Astrocyte of the cerebellum (primary cell): ENCODE results near the gene PXDC1.

ENCODE experiments used
- DNase-seq: peaks from one replicate; pipeline ENCODE4 v3.0.0-alpha.2; 2011; ENCODE audit warnings: low read depth
- H3K4me3 ChIP-seq: 2 replicates; pipeline ENCODE4 v1.5.1; 2011; ENCODE audit warnings: mild to moderate bottlenecking, low read depth, low read length, moderate library complexity
- in situ Hi-C: cut with HindIII; loops from 2 replicates; pipeline ENCODE4 v1.10.0; 2017; ENCODE audit warnings: low sequenced_read_pairs
- TF ChIP-seq, protein P1 (sequence below): IDR thresholded peaks from 2 replicates; pipeline ENCODE4 v1.5.1; 2012; ENCODE audit warnings: low read length, low read depth, moderate library complexity, mild to moderate bottlenecking; ENCODE audit errors: missing control alignments

The PXDC1 gene

DNA sequence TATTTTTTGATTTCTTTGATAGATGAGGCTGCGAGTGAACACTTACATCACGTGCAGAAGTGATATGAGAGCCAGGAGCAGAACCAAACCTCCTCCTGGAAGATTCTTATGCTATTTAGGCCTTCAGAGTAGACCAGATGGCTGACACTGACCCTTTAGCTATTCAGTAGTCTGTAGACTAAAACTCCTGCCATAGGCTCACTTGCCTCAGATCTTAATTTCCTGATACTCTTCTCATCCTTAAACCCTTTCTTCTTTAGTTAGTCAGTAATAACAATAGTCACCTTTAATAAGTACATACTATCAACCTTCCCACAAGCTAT lies 45.2 kb upstream of the PXDC1 start:
- no peak for DNase-seq
- no peak overlapping the region for H3K4me3 ChIP-seq
- in situ Hi-C loops: no loop called here
- TF ChIP-seq, protein P1, sequence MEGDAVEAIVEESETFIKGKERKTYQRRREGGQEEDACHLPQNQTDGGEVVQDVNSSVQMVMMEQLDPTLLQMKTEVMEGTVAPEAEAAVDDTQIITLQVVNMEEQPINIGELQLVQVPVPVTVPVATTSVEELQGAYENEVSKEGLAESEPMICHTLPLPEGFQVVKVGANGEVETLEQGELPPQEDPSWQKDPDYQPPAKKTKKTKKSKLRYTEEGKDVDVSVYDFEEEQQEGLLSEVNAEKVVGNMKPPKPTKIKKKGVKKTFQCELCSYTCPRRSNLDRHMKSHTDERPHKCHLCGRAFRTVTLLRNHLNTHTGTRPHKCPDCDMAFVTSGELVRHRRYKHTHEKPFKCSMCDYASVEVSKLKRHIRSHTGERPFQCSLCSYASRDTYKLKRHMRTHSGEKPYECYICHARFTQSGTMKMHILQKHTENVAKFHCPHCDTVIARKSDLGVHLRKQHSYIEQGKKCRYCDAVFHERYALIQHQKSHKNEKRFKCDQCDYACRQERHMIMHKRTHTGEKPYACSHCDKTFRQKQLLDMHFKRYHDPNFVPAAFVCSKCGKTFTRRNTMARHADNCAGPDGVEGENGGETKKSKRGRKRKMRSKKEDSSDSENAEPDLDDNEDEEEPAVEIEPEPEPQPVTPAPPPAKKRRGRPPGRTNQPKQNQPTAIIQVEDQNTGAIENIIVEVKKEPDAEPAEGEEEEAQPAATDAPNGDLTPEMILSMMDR: no peak

DNA sequence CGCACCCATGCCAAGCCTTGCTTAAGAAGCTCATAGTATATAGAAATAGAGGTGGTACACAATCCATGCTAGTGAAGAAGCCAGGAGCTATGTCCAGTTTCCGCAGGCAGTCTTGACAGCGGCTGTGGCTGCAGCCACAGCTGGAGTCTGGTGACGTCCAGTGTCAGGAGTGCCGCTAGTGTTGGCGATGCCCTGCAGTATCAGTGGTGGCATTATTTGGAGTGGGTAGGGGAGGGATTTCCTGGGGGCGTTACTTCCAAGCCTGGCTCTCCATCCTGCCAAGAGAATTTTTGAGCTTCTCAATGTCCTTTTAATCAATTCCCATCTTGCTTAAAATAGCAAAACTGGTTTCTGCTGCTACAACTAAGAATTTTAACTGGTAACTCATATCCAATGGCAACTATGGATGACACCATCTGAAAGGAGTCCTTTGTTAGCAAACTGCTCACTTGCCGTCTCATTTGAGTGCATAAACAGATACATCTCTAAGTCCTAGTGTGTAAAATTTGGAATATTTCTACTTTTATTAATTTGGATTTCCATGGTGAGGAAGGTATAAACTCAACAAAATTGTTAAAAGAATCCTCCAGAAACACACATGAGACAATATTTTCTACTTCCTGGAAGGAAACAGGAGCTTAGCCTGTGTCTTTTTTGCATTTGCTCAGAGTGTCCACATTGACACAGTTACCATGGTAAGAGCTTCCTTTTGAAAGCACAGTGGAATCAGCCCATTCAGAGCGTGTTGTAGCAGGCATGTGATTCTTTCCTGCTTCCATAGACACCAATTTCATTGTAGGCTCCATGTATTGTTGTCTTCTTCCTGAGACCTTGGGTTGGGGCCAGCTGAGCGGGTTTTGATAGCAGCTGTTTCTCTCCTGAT lies 44.6 kb upstream of the PXDC1 start:
- no peak overlapping the region for H3K4me3 ChIP-seq
- in situ Hi-C loops: no loop called here
- no peak for DNase-seq
- TF ChIP-seq, protein P1: no peak

DNA sequence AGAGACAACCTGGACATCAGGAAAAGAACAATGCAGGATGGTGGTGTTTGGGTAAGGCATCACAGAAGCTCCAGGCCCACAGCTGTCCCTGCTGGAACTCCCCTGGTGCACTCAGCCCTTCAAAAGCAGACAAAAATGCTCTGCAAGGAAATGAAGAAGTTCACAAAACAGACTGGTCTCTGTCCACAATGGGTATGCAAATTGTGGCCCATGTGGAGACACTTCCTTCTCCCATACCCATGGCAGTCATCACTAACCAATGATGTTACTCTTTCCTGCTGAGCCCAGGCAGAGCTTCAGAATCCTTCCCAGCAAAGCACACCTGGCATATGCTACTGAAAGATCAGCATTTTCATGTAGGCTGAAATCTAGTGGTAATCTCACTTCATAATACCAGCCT lies 42.6 kb upstream of the PXDC1 start:
- H3K4me3 ChIP-seq: no peak overlapping the region
- in situ Hi-C loops: no loop called here
- TF ChIP-seq, protein P1: no peak
- no peak for DNase-seq

DNA sequence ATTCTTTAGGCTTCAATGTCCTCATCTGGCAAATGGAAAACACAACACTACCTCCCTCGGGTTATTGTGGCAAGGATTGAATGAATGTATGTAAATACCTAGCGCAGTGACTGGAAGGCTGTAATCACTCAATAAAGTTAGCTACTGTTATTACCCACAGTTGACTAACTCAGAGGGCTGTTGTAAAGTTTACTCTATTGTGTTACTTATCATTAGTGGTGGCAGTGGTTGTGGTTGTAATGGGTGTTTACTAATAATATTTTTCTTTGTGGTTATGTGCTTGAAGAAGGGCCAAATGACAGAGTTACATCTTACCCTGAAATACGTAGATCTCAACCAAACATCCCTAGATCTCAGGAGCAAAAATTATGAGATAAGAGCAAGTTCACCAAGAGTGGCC lies 42.0 kb upstream of the PXDC1 start:
- in situ Hi-C loops: no loop called here
- no peak overlapping the region for H3K4me3 ChIP-seq
- TF ChIP-seq, protein P1: no peak
- no peak for DNase-seq

DNA sequence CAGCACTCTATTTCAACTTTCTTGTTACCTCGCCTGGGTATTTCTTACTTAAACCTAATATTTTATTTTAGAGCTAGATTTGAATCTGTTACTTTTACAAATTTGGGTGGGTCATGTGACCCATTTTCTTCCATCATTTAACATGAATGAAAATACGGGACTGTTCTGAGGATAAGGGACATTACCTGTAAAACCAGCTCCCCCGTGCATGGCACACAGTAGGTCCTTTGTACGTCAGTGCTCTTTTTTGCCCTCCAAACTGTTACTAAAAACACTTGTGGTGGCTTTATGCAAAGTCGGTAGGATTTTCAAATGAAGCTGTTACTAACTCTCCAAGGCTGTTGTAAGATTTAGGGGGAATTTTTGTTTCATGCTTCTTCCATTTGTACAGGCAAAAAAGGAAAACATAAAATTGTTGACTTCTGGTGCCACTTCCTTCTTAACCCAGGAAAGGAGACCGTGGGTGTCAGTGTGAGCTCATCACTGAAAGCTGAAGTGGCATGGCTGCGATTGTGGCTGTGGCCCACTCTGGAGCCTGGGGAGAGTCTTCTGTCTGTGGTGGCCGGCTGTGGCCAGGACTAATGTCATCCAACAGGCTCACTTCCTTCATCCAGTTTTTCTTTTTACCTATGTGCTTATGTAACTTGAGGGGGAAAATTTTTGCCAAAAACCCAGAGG lies 40.2 kb upstream of the PXDC1 start:
- no peak for DNase-seq
- TF ChIP-seq, protein P1: no peak
- in situ Hi-C loops: no loop called here
- H3K4me3 ChIP-seq: no peak overlapping the region

DNA sequence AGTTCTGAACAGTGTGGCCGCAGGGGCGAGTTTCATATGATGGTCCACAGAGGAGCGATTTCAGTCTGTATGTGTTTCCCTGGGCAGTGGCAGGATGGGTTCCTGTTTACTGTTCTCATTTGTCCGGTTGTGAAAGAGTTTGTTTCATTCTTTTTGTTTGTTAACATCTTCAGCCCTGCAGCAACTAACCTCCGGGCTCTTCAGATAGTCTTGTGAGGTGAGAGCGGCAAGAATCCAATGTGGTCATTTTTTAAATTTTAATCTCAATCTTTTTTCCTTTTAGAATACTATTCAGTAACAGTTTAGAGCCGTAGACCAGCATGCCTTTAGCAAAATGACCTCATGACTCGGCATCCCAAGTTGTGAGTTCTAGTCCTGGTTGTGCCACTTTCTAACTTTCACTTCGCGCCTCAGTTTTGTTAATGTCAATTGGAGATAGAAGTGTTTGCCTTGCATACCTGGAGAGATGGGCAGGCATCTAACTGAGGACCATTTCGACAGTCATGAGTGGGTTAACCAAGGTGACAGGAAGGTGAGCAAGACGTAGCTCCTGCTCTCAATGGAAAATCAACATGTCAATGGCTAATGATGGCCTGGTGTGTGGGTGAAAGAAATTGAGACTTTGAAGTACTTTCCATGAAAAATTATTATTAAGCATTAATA lies 38.5 kb upstream of the PXDC1 start:
- no peak overlapping the region for H3K4me3 ChIP-seq
- in situ Hi-C loops: no loop called here
- DNase-seq: no peak
- TF ChIP-seq, protein P1: no peak
